GM18951 (cell line): Measurements from ENCODE around the gene SEC14L2.
"Not testable (repeated sequence)": the region's sequence is repeated elsewhere in the genome, so short reads cannot be mapped to it uniquely, and the experiment has no call there.

ENCODE experiments used
- POLR2A ChIP-seq: IDR thresholded peaks from 4 replicates; pipeline ENCODE4 v1.6.1; 2011; ENCODE audit warnings: mild to moderate bottlenecking; ENCODE audit not compliant: insufficient read length, insufficient read depth; ENCODE audit errors: extremely low read depth
- in situ Hi-C: fragments of 300-500 bp; cut with MboI; formaldehyde crosslinking; loops from one replicate; pipeline ENCODE4 v1.12.0; 2022; ENCODE audit warnings: low sequenced_read_pairs, mixed read lengths, inconsistent platforms; ENCODE audit not compliant: unreplicated experiment

Gene SEC14L2

GRCh38 chr22:30453731-30454510 is 57.1 kb downstream of the SEC14L2 start:
- no peak for TF ChIP-seq POLR2A
- in situ Hi-C loops: no loop called here

DNA sequence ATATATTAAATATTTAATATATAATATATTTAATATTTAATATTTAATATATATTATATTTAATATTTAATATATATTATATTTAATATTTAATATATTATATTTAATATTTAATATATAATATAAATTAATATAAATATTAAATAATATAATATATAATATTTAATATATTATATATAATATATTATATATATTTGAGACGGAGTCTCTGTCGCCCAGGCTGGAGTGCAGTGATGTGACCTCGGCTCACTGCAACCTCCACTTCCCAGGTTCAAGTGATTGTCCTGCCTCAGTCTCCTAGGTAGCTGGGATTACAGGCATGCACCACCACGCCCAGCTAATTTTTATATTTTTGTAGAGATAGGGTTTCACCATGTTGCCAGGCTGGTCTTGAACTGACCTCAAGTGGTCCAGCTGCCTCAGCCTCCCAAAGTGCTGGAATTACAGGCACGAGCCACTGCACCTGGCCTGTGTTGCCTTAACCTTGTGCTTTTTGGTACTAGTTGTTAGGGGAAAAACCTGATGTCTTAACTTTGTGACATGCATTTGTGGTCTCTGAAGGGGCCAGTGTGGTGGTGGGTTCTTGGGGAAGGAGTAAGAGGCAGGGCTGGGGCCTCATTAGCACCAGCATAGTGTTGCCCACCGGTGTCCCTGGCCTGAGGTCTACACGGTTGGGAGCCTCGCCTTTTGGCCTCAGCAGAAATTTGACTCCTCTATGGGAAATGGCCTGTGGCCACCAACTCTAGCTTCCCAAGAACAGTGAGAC is 58.4 kb downstream of the SEC14L2 start:
- no peak for TF ChIP-seq POLR2A
- in situ Hi-C loops: no loop called here

GRCh38 chr22:30457981-30458380 is 61.2 kb downstream of the SEC14L2 start:
- in situ Hi-C loops: no loop called here
- TF ChIP-seq POLR2A: no peak

DNA sequence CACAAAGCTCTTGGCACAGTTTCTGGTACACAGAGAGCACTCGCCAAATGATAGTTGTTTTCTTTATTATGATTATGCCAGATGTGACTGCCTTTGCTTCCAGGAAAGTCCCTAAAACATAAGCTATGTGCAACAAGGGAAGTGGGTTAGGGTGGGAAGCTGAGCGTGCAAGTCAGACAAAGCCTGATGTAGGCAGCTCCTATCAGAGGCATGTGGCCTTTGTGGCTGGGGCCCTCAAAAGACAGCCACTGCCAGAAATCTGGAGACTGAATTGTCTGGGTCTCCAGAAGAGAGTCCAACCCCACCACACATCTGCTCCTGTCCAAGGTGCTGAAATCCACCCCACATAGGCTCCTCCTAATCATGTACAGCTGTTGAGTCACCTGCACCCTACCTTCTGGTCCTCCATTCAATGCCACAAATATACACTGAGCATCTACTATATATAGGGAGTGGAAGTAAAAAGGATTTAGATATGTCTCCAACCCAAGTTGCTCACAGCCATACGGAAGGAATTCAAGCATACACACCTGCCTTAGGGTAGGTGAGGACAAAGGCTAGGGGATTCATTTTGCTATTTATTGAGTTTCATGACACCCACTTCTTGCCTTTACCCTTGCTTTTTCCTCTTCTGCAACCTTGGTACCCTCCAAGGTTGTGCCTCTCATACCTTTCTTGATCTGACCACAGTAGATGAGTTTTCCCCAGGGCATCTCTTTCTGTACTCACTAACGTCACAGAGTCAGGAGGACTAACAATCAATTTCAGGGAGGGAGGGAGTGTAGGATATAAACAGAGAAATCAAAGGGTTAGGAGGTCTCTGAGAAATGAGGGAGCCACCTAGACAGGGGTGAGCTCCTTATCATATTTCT is 62.6 kb downstream of the SEC14L2 start:
- no peak for TF ChIP-seq POLR2A
- in situ Hi-C loops: no loop called here

DNA sequence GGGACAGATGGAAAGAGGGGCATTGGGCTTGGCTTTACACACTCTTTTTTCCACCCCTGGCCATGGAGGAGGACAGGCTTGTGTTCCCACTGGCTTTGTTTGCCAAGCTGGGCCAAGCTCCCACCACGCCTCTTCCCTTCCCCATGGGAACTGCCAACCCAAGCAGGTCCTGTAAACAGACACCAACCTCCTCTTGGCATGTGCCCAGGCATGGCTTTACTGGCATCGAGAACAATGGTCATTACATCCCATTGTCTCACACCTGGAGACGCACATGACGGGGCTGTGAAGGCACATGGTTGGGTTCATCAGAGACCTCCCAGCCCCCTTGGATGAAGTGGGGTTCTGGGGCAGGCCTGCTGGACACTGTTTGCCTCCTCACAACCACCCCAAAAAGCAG is 63.3 kb downstream of the SEC14L2 start:
- TF ChIP-seq POLR2A: no peak
- in situ Hi-C loops: no loop called here

DNA sequence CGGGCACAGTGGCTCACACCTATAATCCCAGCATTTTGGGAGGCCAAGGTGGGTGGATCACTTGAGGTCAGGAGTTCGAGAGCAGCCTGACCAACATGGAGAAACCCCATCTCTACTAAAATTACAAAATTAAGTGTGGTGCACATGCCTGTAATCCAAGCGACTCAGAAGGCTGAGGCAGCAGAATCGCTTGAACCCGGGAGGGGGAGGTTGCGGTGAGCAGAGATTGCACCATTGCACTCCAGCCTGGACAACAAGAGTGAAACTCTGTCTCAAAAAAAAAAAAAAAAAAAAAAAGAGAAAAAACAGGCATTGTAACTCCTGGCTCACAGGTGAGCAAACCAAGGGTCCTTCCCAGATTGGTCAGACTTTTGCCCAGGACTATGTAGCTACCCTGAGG is 63.7 kb downstream of the SEC14L2 start:
- in situ Hi-C loops: not testable (repeated sequence)

GRCh38 chr22:30469165-30469564 is 72.3 kb downstream of the SEC14L2 start:
- in situ Hi-C loops: no loop called here
- no peak for TF ChIP-seq POLR2A

- no peak for TF ChIP-seq POLR2A
- in situ Hi-C loops: no loop called here
Measured at GRCh38 chr22:30470655-30471054, 73.8 kb downstream of the SEC14L2 start.

DNA sequence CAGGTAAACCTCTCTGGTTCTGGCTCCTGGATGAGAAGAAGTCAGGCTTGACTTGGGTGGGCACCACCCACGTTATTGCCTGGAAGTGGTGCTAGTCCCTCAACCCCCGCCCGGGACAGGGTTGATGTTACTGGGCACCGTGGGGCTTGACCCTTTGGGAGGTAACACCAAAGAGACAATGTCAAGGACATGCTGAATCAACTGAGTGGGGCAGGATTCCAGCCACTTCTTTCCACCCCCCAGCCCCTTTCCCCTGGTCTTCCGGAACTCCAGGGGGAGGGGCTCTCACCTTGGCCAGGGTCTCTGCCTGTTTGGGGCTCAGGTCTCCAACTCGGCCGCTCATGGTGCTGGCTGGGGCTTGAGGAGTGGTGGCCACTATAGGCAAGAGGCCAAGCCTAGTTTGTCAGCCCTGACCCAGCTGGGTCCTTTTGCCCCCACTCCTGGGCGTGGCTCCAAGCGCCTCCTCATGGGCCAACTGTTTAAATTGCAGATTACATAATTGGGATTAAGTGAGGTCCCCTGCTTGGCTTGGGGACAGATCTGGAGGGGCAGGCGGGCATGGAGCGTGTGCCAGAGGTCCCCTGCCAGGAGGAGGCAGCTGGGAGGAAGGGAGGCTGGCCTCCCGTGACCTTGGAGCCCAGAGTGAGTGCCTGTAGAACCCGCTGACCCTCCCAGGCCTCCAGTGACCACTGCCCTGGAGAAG is 74.9 kb downstream of the SEC14L2 start, which contains the start of gene SEC14L3:
Gene SEC14L3 (minus strand): TSS at position 402 of the 703 bp plus-strand sequence. CDS start 59 bp downstream, at position 343.
- TF ChIP-seq POLR2A: no peak
- in situ Hi-C loops: no loop called here

GRCh38 chr22:30472994-30473720 is 76.3 kb downstream of the SEC14L2 start:
- in situ Hi-C loops: no loop called here
- no peak for TF ChIP-seq POLR2A

- TF ChIP-seq POLR2A: no peak
- in situ Hi-C loops: no loop called here
Measured at GRCh38 chr22:30474121-30474520, 77.3 kb downstream of the SEC14L2 start.
